22Rv1 (cell line): ENCODE data around the gene KSR2.

Experiments
- CTCF ChIP-seq: fragments of 450-650 bp; IDR thresholded peaks from 2 replicates; pipeline ENCODE4 v1.5.1; 2017; ENCODE audit warnings: mild to moderate bottlenecking
- ZFX ChIP-seq: fragments of 450-650 bp; IDR thresholded peaks from 2 replicates; pipeline ENCODE4 v1.6.1; 2017; ENCODE audit warnings: antibody characterized with exemption, borderline replicate concordance

DNA sequence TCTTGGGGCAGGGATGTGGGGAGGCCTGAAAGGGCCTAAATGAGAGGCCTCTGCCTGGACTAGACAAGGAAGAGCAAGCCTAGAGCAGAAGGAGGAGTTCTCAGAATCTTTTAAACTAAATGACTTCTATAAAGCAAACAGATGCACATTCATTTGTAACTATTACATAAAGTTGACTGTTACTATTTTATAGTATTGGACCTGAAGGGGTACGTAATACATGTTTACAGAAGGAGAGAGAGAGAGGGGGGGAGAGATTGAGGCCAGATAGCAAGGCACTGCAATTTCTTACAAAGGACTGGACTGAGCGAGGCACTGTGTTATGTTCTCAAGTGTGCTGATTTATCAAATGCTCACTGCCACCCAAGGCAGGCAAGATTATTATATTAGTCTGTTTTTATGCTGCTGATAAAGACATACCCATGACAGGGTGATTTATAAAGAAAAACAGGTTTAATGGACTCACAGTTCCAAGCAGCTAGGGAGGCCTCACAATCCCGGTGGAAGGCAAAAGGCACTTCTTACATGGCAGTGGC is 391.6 kb downstream of the KSR2 start:
- TF ChIP-seq CTCF (no peak), ZFX (no peak)
